Coronary artery (tissue), 2 donors: ENCODE results near the gene TMEM40.

ENCODE experiments used
- DNase-seq: peaks from one replicate; pipeline ENCODE4 v3.0.0-alpha.2; 2017; ENCODE audit warnings: low spot score
- H3K27ac ChIP-seq, 2 donors: fragments of 200-600 bp; sonication (generic); one replicate each; pipeline ENCODE4 v1.5.1; 2016 to 2019
- H3K4me3 ChIP-seq: fragments of 200-600 bp; sonication (generic); 2 replicates; pipeline ENCODE4 v1.5.1; 2016; ENCODE audit warnings: mild to moderate bottlenecking, moderate library complexity
- CTCF ChIP-seq: fragments of 200-600 bp; sonication (generic); IDR thresholded peaks from one replicate; pipeline ENCODE4 v1.5.1; 2019; ENCODE audit warnings: antibody characterized with exemption

The TMEM40 gene

DNA sequence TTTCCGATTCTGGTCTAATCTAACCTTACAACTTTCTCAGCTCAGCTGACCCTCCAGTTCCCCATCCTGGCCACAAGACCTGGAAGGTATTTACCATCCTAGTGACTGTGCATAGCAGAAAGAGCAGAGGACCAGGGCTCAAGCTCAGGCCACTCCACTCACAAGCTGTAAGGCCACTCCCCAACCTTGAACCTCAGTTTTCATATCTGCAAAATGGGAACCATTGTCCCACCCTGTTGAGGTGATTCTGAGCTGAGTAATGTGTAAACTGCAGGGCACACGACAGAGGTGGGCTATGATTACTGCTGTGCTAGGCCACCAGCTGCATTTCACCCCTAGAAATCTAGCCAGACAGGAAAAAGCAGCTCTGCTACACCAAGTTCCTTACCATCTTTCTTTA, 21.7 kb downstream of the TMEM40 start:
- no peak overlapping the region for H3K4me3 ChIP-seq
- DNase-seq: no peak
- TF ChIP-seq CTCF: no peak
- H3K27ac ChIP-seq: no peak overlapping the region

GRCh38 chr3:12734960-12735359, 24.1 kb downstream of the TMEM40 start:
- no peak for DNase-seq
- no peak overlapping the region for H3K27ac ChIP-seq
- no peak for TF ChIP-seq CTCF
- H3K4me3 ChIP-seq: no peak overlapping the region

GRCh38 chr3:12733566-12733965, 25.5 kb downstream of the TMEM40 start:
- TF ChIP-seq CTCF: no peak
- no peak for DNase-seq
- H3K27ac ChIP-seq: no peak overlapping the region
- H3K4me3 ChIP-seq: no peak overlapping the region

- H3K4me3 ChIP-seq: no peak overlapping the region
- TF ChIP-seq CTCF: no peak
- no peak overlapping the region for H3K27ac ChIP-seq
- no peak for DNase-seq
These were observed 28.4 kb downstream of the TMEM40 start for GRCh38 chr3:12730506-12731242.

DNA sequence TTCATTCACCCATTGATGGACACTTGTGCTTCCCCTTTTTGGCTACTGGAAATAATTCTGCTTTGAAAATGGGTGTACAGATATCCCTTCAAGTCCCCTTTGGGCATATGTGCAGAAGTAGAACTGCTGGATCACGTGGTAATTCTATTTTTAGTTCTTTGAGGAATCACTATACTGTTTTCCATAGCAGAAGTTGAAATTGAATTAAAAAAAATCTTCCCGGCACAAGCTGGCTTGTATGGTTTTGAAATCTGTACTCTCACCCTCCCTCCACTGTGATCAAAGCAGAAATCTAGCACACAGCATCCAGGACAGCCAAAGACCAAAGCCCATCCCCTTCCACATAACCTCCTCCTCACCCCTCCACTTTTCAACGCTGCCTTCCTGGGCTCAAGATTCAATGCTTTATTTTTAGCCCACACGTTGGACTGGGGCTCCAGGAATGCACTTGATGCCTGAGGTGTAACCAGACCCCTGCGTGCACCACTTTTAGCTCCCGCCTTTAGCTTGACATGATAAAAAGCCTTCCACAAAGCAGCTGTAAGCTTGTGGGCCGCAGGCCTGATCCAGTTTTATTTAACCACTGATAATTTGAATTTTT, 29.9 kb downstream of the TMEM40 start:
- Histone ChIP-seq H3K4me3 (no peak overlapping the region), H3K27ac (peak overlapping the region; percentile 7 to 54)
- DNase-seq: no peak
- TF ChIP-seq CTCF: no peak

DNA sequence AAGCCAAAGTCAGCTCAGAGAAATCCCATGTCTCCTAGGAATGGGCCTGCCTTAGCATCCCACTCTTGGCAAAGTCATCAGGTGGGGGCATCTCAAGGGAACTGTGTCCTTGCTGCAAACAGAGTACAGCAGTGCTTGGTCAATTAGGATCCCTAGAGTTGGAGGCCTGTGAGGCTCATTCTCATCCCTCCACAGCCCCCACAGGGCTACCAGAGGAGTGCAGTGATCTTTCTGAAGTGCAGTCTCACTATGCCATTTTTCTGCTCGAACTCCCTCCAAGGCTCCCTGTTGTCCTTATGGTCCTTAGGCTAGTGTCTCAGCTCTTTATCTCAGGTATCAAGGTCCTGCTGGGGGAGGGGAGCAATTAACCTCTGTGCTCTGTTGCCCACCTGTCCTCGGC, 31.1 kb downstream of the TMEM40 start:
- Histone ChIP-seq H3K27ac (no peak overlapping the region), H3K4me3 (no peak overlapping the region)
- TF ChIP-seq CTCF: no peak
- no peak for DNase-seq

- TF ChIP-seq CTCF: no peak
- no peak for DNase-seq
- H3K4me3 ChIP-seq: no peak overlapping the region
- H3K27ac ChIP-seq: no peak overlapping the region
These were observed 31.6 kb downstream of the TMEM40 start for GRCh38 chr3:12727481-12727880.
